Vagina (tissue), 2 donors: Measurements from ENCODE around the gene L3MBTL4. TPM values are rescaled to one million over a fixed set of nuclear protein-coding genes. Genes with fewer than 3 reads are reported as not detected.

Source experiments
- DNase-seq, 2 donors: peaks; one replicate each; pipeline ENCODE4 v3.0.0-alpha.2; 2017; ENCODE audit errors: extremely low spot score in 2 of 2
- H3K27ac ChIP-seq: fragments of 200-600 bp; sonication (generic); one replicate; pipeline ENCODE4 v1.5.1; 2019
- H3K27me3 ChIP-seq: fragments of 200-600 bp; sonication (generic); one replicate; pipeline ENCODE4 v1.5.1; 2019
- H3K36me3 ChIP-seq, 2 donors: fragments of 200-600 bp; sonication (generic); one replicate each; pipeline ENCODE4 v1.5.1; 2017 to 2019
- H3K4me1 ChIP-seq: fragments of 200-600 bp; sonication (generic); one replicate; pipeline ENCODE4 v1.5.1; 2019
- H3K4me3 ChIP-seq, 2 donors: fragments of 200-600 bp; sonication (generic); 1 replicate in 1 of 2; 2 replicates in 1 of 2; pipeline ENCODE4 v1.5.1; 2016 to 2019
- H3K9me3 ChIP-seq: fragments of 200-600 bp; sonication (generic); one replicate; pipeline ENCODE4 v1.5.1; 2019
- POLR2A ChIP-seq, 2 donors: fragments of 450-650 bp; IDR thresholded peaks; one replicate each; pipeline ENCODE4 v1.6.1; 2017; ENCODE audit warnings: antibody characterized with exemption in 2 of 2, mild to moderate bottlenecking in 2 of 2, moderate library complexity in 2 of 2
- POLR2AphosphoS5 ChIP-seq, 2 donors: sonication (generic); formaldehyde crosslinking; IDR thresholded peaks; one replicate each; pipeline ENCODE4 v1.9.0; 2017; ENCODE audit warnings: antibody characterized with exemption in 2 of 2, mild to moderate bottlenecking in 2 of 2, low read depth in 1 of 2; ENCODE audit not compliant: insufficient read depth in 1 of 2
- intact Hi-C: fragments of 100-400 bp; cut with DNase I; formaldehyde crosslinking; loops from one replicate; pipeline ENCODE4 v1.15.1; 2023
- total RNA-seq: library from RNA; depleted of rRNA; stranded (reverse); fragments of >200 nt; gene quantifications from one replicate; pipeline ENCODE4 v1.2.3, GENCODE V29; 2016
- TF ChIP-seq, protein P1 (sequence below), 3 experiments: fragments of 450-650 bp in 2 of 3; fragments of 200-600 bp in 1 of 3; sonication (generic) in 1 of 3; IDR thresholded peaks; one replicate each; pipeline ENCODE4 v1.5.1; 2017 to 2019; ENCODE audit warnings: antibody characterized with exemption in 3 of 3, mild to moderate bottlenecking in 2 of 3, moderate library complexity in 2 of 3

Gene L3MBTL4
- total RNA-seq, 1 donor from 2014 or later = 9.6 TPM

GRCh38 chr18:6174983-6175745, 239.5 kb downstream of the L3MBTL4 start:
- H3K36me3 ChIP-seq = no peaks in the 10 kb centered on the region
- no peaks in the 10 kb centered on the region for H3K9me3 ChIP-seq
- TF ChIP-seq POLR2A (IDR thresholded peaks at IDR 0.05) = no peak
- TF ChIP-seq, protein P1, sequence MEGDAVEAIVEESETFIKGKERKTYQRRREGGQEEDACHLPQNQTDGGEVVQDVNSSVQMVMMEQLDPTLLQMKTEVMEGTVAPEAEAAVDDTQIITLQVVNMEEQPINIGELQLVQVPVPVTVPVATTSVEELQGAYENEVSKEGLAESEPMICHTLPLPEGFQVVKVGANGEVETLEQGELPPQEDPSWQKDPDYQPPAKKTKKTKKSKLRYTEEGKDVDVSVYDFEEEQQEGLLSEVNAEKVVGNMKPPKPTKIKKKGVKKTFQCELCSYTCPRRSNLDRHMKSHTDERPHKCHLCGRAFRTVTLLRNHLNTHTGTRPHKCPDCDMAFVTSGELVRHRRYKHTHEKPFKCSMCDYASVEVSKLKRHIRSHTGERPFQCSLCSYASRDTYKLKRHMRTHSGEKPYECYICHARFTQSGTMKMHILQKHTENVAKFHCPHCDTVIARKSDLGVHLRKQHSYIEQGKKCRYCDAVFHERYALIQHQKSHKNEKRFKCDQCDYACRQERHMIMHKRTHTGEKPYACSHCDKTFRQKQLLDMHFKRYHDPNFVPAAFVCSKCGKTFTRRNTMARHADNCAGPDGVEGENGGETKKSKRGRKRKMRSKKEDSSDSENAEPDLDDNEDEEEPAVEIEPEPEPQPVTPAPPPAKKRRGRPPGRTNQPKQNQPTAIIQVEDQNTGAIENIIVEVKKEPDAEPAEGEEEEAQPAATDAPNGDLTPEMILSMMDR (IDR thresholded peaks at IDR 0.05) = no peak
- TF ChIP-seq POLR2AphosphoS5 (IDR thresholded peaks at IDR 0.05; ENCODE audit: insufficient read depth in 1 of 2, low read depth in 1 of 2) = no peak
- H3K27me3 ChIP-seq = no peaks in the 10 kb centered on the region
- H3K27ac ChIP-seq = no peak overlapping the region
- no peak for DNase-seq
- H3K4me3 ChIP-seq = no peak overlapping the region
- intact Hi-C loops = no loop called here
- H3K4me1 ChIP-seq = no peaks in the 10 kb centered on the region

DNA sequence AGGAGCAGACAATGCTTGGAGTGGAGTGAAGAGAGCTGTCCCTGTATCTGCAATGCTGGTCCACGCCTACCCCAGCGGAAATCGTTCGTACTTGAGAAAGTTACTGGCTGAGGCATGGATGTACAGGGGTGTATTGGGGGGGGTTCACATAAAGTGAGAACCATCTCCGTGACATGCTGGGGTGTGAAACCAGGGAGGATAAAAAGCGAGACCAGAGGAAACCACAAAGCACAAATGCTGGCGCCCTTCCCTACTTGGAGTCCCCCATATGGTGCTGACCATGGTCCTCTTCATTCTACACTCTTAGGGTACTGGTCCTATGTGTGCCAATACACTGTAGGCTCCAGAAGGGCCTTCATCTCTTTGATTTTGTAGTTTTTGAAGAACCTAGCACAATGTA, 244.1 kb downstream of the L3MBTL4 start:
- Histone ChIP-seq H3K27ac (no peak overlapping the region), H3K4me1 (no peaks in the 10 kb centered on the region), H3K36me3 (no peaks in the 10 kb centered on the region), H3K9me3 (no peaks in the 10 kb centered on the region), H3K4me3 (no peak overlapping the region), H3K27me3 (no peaks in the 10 kb centered on the region)
- intact Hi-C loops = no loop called here
- DNase-seq = no peak
- TF ChIP-seq POLR2A (IDR thresholded peaks at IDR 0.05) (no peak), POLR2AphosphoS5 (IDR thresholded peaks at IDR 0.05; ENCODE audit: insufficient read depth in 1 of 2, low read depth in 1 of 2) (no peak)
- TF ChIP-seq, protein P1 (IDR thresholded peaks at IDR 0.05) = no peak

GRCh38 chr18:6161549-6161948, 253.2 kb downstream of the L3MBTL4 start:
- TF ChIP-seq, protein P1 (IDR thresholded peaks at IDR 0.05) = no peak
- TF ChIP-seq POLR2A (IDR thresholded peaks at IDR 0.05) (no peak), POLR2AphosphoS5 (IDR thresholded peaks at IDR 0.05; ENCODE audit: insufficient read depth in 1 of 2, low read depth in 1 of 2) (no peak)
- intact Hi-C loops = no loop called here
- no peaks in the 10 kb centered on the region for H3K27me3 ChIP-seq
- DNase-seq = no peak
- no peaks in the 10 kb centered on the region for H3K4me1 ChIP-seq
- H3K9me3 ChIP-seq = peaks cover 8% of the 10 kb centered on the region
- H3K27ac ChIP-seq = no peak overlapping the region
- no peak overlapping the region for H3K4me3 ChIP-seq
- H3K36me3 ChIP-seq = no peaks in the 10 kb centered on the region

GRCh38 chr18:6159426-6159825, 255.3 kb downstream of the L3MBTL4 start:
- TF ChIP-seq, protein P1 (IDR thresholded peaks at IDR 0.05) = no peak
- TF ChIP-seq POLR2AphosphoS5 (IDR thresholded peaks at IDR 0.05; ENCODE audit: insufficient read depth in 1 of 2, low read depth in 1 of 2) (no peak), POLR2A (IDR thresholded peaks at IDR 0.05) (no peak)
- Histone ChIP-seq H3K4me3 (no peak overlapping the region), H3K36me3 (no peaks in the 10 kb centered on the region), H3K27ac (no peak overlapping the region), H3K4me1 (no peaks in the 10 kb centered on the region), H3K27me3 (no peaks in the 10 kb centered on the region), H3K9me3 (peaks cover 8% of the 10 kb centered on the region)
- DNase-seq = no peak
- intact Hi-C loops = loop anchor here (5.0 kb wide), 1 partner anchor 392 kb away; no protein-coding TSS in a partner anchor

GRCh38 chr18:6158958-6159357, 255.8 kb downstream of the L3MBTL4 start:
- TF ChIP-seq, protein P1 (IDR thresholded peaks at IDR 0.05) = no peak
- TF ChIP-seq POLR2A (IDR thresholded peaks at IDR 0.05) = no peak
- TF ChIP-seq POLR2AphosphoS5 (IDR thresholded peaks at IDR 0.05; ENCODE audit: insufficient read depth in 1 of 2, low read depth in 1 of 2) = no peak
- Histone ChIP-seq H3K4me3 (no peak overlapping the region), H3K27ac (no peak overlapping the region), H3K9me3 (peaks cover 5% of the 10 kb centered on the region), H3K4me1 (no peaks in the 10 kb centered on the region), H3K27me3 (no peaks in the 10 kb centered on the region), H3K36me3 (no peaks in the 10 kb centered on the region)
- intact Hi-C loops = loop anchor here (5.0 kb wide), 1 partner anchor 392 kb away; no protein-coding TSS in a partner anchor
- no peak for DNase-seq
